SU-DHL-6 (cell line): ENCODE results near the gene CDK16.

Experiments
- CTCF ChIP-seq: fragments of 200-600 bp; sonication (generic); IDR thresholded peaks from one replicate; pipeline ENCODE4 v1.5.1; 2017; ENCODE audit warnings: antibody characterized with exemption, mild to moderate bottlenecking, low read length, moderate library complexity; ENCODE audit not compliant: insufficient read depth, poor library complexity, severe bottlenecking
- EZH2phosphoT487 ChIP-seq: fragments of 200-600 bp; sonication (generic), shearing (Covaris generic); conservative IDR thresholded peaks from 2 replicates; pipeline ENCODE4 v1.6.1; 2018; ENCODE audit warnings: mild to moderate bottlenecking, antibody characterized with exemption, low read length, moderate library complexity, mixed read lengths

- TF ChIP-seq CTCF = no peak
- no peak for TF ChIP-seq EZH2phosphoT487
Measured at GRCh38 chrX:47231167-47231566, 12.7 kb downstream of the CDK16 start.
